ENCODE results near the gene EEF1AKMT4. TPM values are rescaled to one million over a fixed set of nuclear protein-coding genes. Genes with fewer than 3 reads are reported as not detected.
"Not testable (repeated sequence)": the region's sequence is repeated elsewhere in the genome, so short reads cannot be mapped to it uniquely, and the experiment has no call there.

Gene EEF1AKMT4
- total RNA-seq, 1 donor from 2014 or later = 3.1 TPM

- no peak for DNase-seq (ENCODE audit: extremely low read depth, low read depth, low spot score)
Observed at GRCh38 chr3:184259878-184260723, 10.6 kb downstream of the EEF1AKMT4 start.

- no peak for DNase-seq (ENCODE audit: extremely low read depth, low read depth, low spot score)
Observed at GRCh38 chr3:184260724-184261269, 11.3 kb downstream of the EEF1AKMT4 start.

GRCh38 chr3:184261270-184261853 lies 11.9 kb downstream of the EEF1AKMT4 start, which contains the start of gene CAMK2N2:
TSS of gene CAMK2N2 (minus strand) at chr3:184261553. CDS start at chr3:184261285, 268 bp downstream.
- DNase-seq (ENCODE audit: extremely low read depth, low read depth, low spot score) = no peak

GRCh38 chr3:184261854-184262763 lies 12.6 kb downstream of the EEF1AKMT4 start:
- no peak for DNase-seq (ENCODE audit: extremely low read depth, low read depth, low spot score)

- no peak for DNase-seq (ENCODE audit: extremely low read depth, low read depth, low spot score)
Observed at GRCh38 chr3:184262764-184263179, 13.3 kb downstream of the EEF1AKMT4 start.

GRCh38 chr3:184267249-184267648 lies 17.8 kb downstream of the EEF1AKMT4 start:
- DNase-seq (ENCODE audit: extremely low read depth, low read depth, low spot score) = not testable (repeated sequence)

GRCh38 chr3:184272269-184272668 lies 22.8 kb downstream of the EEF1AKMT4 start:
- no peak for DNase-seq (ENCODE audit: extremely low read depth, low read depth, low spot score)

GRCh38 chr3:184275381-184275701 lies 25.9 kb downstream of the EEF1AKMT4 start:
- no peak for DNase-seq (ENCODE audit: extremely low read depth, low read depth, low spot score)

- no peak for DNase-seq (ENCODE audit: extremely low read depth, low read depth, low spot score)
Observed at GRCh38 chr3:184275961-184276910, 26.8 kb downstream of the EEF1AKMT4 start, which contains the start of gene ECE2. TSS of gene ECE2 (plus strand) at chr3:184276022. CDS start at chr3:184276154, 132 bp downstream.

- no peak for DNase-seq (ENCODE audit: extremely low read depth, low read depth, low spot score)
Observed at GRCh38 chr3:184277366-184277765, 27.9 kb downstream of the EEF1AKMT4 start.

GRCh38 chr3:184282941-184283340 lies 33.5 kb downstream of the EEF1AKMT4 start:
- DNase-seq (ENCODE audit: extremely low read depth, low read depth, low spot score) = no peak

GRCh38 chr3:184283681-184284080 lies 34.2 kb downstream of the EEF1AKMT4 start:
- no peak for DNase-seq (ENCODE audit: extremely low read depth, low read depth, low spot score)

- no peak for DNase-seq (ENCODE audit: extremely low read depth, low read depth, low spot score)
Observed at GRCh38 chr3:184284696-184285095, 35.2 kb downstream of the EEF1AKMT4 start.

- no peak for DNase-seq (ENCODE audit: extremely low read depth, low read depth, low spot score)
Observed at GRCh38 chr3:184289426-184289938, 40.0 kb downstream of the EEF1AKMT4 start.

- DNase-seq (ENCODE audit: extremely low read depth, low read depth, low spot score) = no peak
Observed at GRCh38 chr3:184290331-184290730, 40.9 kb downstream of the EEF1AKMT4 start.

GRCh38 chr3:184291044-184291737 lies 41.7 kb downstream of the EEF1AKMT4 start:
- no peak for DNase-seq (ENCODE audit: extremely low read depth, low read depth, low spot score)

GRCh38 chr3:184291738-184292445 lies 42.4 kb downstream of the EEF1AKMT4 start:
- DNase-seq (ENCODE audit: extremely low read depth, low read depth, low spot score) = no peak

GRCh38 chr3:184295771-184296170 lies 46.3 kb downstream of the EEF1AKMT4 start:
- no peak for DNase-seq (ENCODE audit: extremely low read depth, low read depth, low spot score)
